CD14-positive monocyte (primary cell): Measurements from ENCODE around the gene SKA1. TPM values are rescaled to one million over a fixed set of nuclear protein-coding genes. Genes with fewer than 3 reads are reported as not detected.

Experiments
- DNase-seq, 3 donors: peaks; one replicate each; pipeline ENCODE4 v3.0.0-alpha.2; 2011 to 2022
- H2AFZ ChIP-seq: 2 replicates; pipeline ENCODE4 v1.6.0; 2012; ENCODE audit warnings: mild to moderate bottlenecking, low read depth, low read length, inconsistent platforms; ENCODE audit not compliant: insufficient read depth, poor library complexity, severe bottlenecking
- H3K27ac ChIP-seq, 2 donors: 1 replicate in 1 of 2; 2 replicates in 1 of 2; pipeline ENCODE4 v1.5.1; 2012 to 2013; ENCODE audit warnings: low read length in 2 of 2, control low read depth in 1 of 2, inconsistent platforms in 1 of 2, low read depth in 1 of 2, mild to moderate bottlenecking in 1 of 2
- H3K27me3 ChIP-seq, 2 donors: one replicate each; pipeline versions ENCODE4 v1.6.0 to v1.6.1; 2011 to 2013; ENCODE audit warnings: low read length in 2 of 2; ENCODE audit not compliant: control insufficient read depth in 2 of 2, insufficient read depth in 2 of 2
- H3K36me3 ChIP-seq, 2 donors: replicated peaks in 1 of 2; 1 replicate in 1 of 2; 2 replicates in 1 of 2; pipeline versions ENCODE4 v1.5.1 to v1.6.1; 2012 to 2013; ENCODE audit warnings: low read length in 2 of 2, control low read depth in 1 of 2, inconsistent platforms in 1 of 2, mild to moderate bottlenecking in 1 of 2; ENCODE audit not compliant: insufficient read depth in 2 of 2, control insufficient read depth in 1 of 2
- H3K4me1 ChIP-seq, 2 donors: 1 replicate in 1 of 2; 2 replicates in 1 of 2; pipeline versions ENCODE4 v1.5.1 to v1.6.1; 2012 to 2013; ENCODE audit warnings: low read length in 2 of 2, control low read depth in 1 of 2, inconsistent platforms in 1 of 2, mild to moderate bottlenecking in 1 of 2, moderate library complexity in 1 of 2; ENCODE audit not compliant: insufficient read depth in 2 of 2, control insufficient read depth in 1 of 2
- H3K4me2 ChIP-seq: replicated peaks from 2 replicates; pipeline ENCODE3; 2012; ENCODE audit warnings: low read length, moderate library complexity, mild to moderate bottlenecking; ENCODE audit not compliant: poor library complexity, severe bottlenecking; ENCODE audit errors: extremely low read depth
- H3K4me3 ChIP-seq, 3 experiments: fragments of 200-600 bp in 1 of 3; sonication (generic) in 1 of 3; replicated peaks in 1 of 3; 1 replicate in 2 of 3; 2 replicates in 1 of 3; pipeline ENCODE4 v1.5.1; 2011 to 2013; ENCODE audit warnings: low read length in 3 of 3, mild to moderate bottlenecking in 3 of 3, control low read depth in 2 of 3, low read depth in 2 of 3, inconsistent platforms in 1 of 3, moderate library complexity in 1 of 3
- H3K79me2 ChIP-seq: 2 replicates; pipeline ENCODE4 v1.6.0; 2012; ENCODE audit warnings: mild to moderate bottlenecking, control low read depth, inconsistent platforms, low read length, moderate library complexity; ENCODE audit not compliant: insufficient read depth
- H3K9ac ChIP-seq: 2 replicates; pipeline ENCODE4 v1.6.0; 2017; ENCODE audit warnings: low read length, mild to moderate bottlenecking; ENCODE audit not compliant: insufficient read depth, poor library complexity, severe bottlenecking
- H3K9me3 ChIP-seq, 2 donors: replicated peaks in 1 of 2; 1 replicate in 1 of 2; 2 replicates in 1 of 2; pipeline versions ENCODE4 v1.5.1 to v1.6.1; 2012 to 2013; ENCODE audit warnings: low read length in 2 of 2, control low read depth in 1 of 2; ENCODE audit not compliant: control insufficient read depth in 1 of 2, insufficient read depth in 1 of 2
- H4K20me1 ChIP-seq: 2 replicates; pipeline ENCODE4 v1.6.0; 2012; ENCODE audit warnings: mild to moderate bottlenecking, low read length, control low read depth, moderate library complexity; ENCODE audit not compliant: insufficient read depth
- H3K27ac Mint-ChIP-seq, 7 donors: one replicate each; pipeline ENCODE4 v1.8.0; 2020; ENCODE audit warnings: mild to moderate bottlenecking in 7 of 7, mixed read lengths in 7 of 7, moderate library complexity in 6 of 7, inconsistent platforms in 2 of 7
- H3K27me3 Mint-ChIP-seq, 3 donors: one replicate each; pipeline ENCODE4 v1.8.0; 2021 to 2022; ENCODE audit warnings: low read depth in 3 of 3, mild to moderate bottlenecking in 3 of 3, mixed read lengths in 3 of 3, moderate library complexity in 3 of 3, inconsistent platforms in 1 of 3
- H3K36me3 Mint-ChIP-seq, 2 donors: one replicate each; pipeline ENCODE4 v1.8.0; 2020; ENCODE audit warnings: mixed read lengths in 2 of 2, inconsistent platforms in 1 of 2, mild to moderate bottlenecking in 1 of 2
- H3K4me1 Mint-ChIP-seq: one replicate; pipeline ENCODE4 v1.8.0; 2020; ENCODE audit warnings: mild to moderate bottlenecking, mixed read lengths
- H3K4me3 Mint-ChIP-seq, 2 donors: one replicate each; pipeline ENCODE4 v1.8.0; 2020; ENCODE audit warnings: mild to moderate bottlenecking in 2 of 2, mixed read lengths in 2 of 2, moderate library complexity in 1 of 2
- H3K9me3 Mint-ChIP-seq, 7 donors: one replicate each; pipeline ENCODE4 v1.8.0; 2020 to 2022; ENCODE audit warnings: mixed read lengths in 7 of 7, mild to moderate bottlenecking in 6 of 7, moderate library complexity in 6 of 7, inconsistent platforms in 2 of 7
- CTCF ChIP-seq: fragments of 200-600 bp; IDR thresholded peaks from one replicate; pipeline ENCODE4 v1.8.0; 2022; ENCODE audit warnings: antibody characterized with exemption, mild to moderate bottlenecking
- WGBS: methylation state at CpG from one replicate; pipeline ENCODE4 v1.1.5; 2013; ENCODE audit warnings: missing lambda C conversion rate; ENCODE audit not compliant: insufficient coverage; 5-methylcytosine and 5-hydroxymethylcytosine counted together
- intact Hi-C, 2 donors: fragments of 100-400 bp; cut with micrococcal nuclease; formaldehyde crosslinking; loops; one replicate each; pipeline versions ENCODE4 v1.15.0 to v1.15.1; 2023
- polyA plus RNA-seq, 3 donors: library from polyadenylated mRNA; depleted of rRNA in 1 of 3; unstranded in 2 of 3; stranded (reverse) in 1 of 3; fragments of 300-500 nt in 2 of 3; fragments of >200 nt in 1 of 3; fragmentation: Illumina TruSeq in 2 of 3; gene quantifications; 1 replicate in 2 of 3; 2 replicates in 1 of 3; pipeline ENCODE4 v1.2.3, GENCODE V29; 2012 to 2021

The SKA1 gene
- polyA plus RNA-seq, 3 donors: 0.17 TPM; not detected in 2

DNA sequence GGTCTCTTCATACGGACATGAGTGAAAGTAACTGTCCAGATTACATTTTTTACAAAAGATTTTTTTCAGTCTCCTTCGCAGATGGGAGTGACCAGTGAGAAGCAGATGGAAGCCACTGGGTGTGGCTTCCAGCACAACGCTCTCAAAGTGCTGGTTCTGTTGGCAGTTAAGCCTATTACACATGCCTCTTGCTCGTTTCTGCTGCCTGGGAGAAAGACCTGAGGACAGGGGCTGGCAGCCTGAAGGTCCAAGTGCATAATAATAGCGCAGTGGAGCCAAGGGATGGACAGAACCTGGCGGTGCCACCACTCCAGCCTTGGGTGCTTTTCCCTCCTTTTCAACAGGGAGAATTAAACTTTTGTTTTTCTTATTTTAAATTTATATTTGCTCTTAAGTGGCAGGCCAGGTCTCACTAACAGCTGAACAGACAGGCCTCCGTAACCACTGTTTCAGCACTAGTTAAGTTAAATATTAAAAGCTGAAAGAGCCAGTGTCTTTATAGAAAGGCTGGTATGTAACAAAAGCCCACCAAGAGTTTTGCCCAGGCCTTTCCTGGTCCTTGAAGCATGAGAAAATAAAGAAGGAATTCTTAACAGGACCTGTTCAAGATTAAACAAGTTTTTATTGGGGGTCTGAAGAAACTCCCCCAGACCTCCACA is 1.2 kb upstream of the SKA1 start:
- no peaks in the 10 kb centered on the region for H4K20me1 ChIP-seq
- peaks cover 29% of the 10 kb centered on the region for H3K79me2 ChIP-seq
- H3K4me3 ChIP-seq: no peak overlapping the region
- TF ChIP-seq CTCF: no peak
- Mint-ChIP-seq H3K9me3 (peaks cover 19 to 38% (median 28%) of the 10 kb centered on the region in 7 donors), H3K27me3 (peaks cover 0 to 7% (median 3%) of the 10 kb centered on the region in 3 donors), H3K27ac (peak overlapping the region in 4 of 7 donors; percentile 88 to 94 (median 90)), H3K4me1 (peaks cover 12% of the 10 kb centered on the region), H3K36me3 (peaks cover 0 to 3% of the 10 kb centered on the region in 2 donors), H3K4me3 (no peak overlapping the region)
- H3K36me3 ChIP-seq: peaks cover 0 to 12% of the 10 kb centered on the region in 2 donors
- H2AFZ ChIP-seq: peak overlapping the region; percentile 95
- H3K27me3 ChIP-seq: peaks cover 0 to 4% of the 10 kb centered on the region in 2 donors
- H3K4me1 ChIP-seq: peaks cover 12 to 17% of the 10 kb centered on the region in 2 donors
- intact Hi-C loops: loop anchor here in 1 of 2 donors (10.0 kb wide), 1 partner anchor 889 kb away; the partner anchor contains the start of gene C18orf32
- peaks cover 9 to 16% of the 10 kb centered on the region in 2 donors for H3K9me3 ChIP-seq
- DNase-seq: no peak
- H3K9ac ChIP-seq: no peak overlapping the region
- WGBS: 100% methylated on average over 3 of the region's 7 CpGs
- H3K27ac ChIP-seq: peak overlapping the region in 1 of 2 donors; percentile 84
- no peak overlapping the region for H3K4me2 ChIP-seq

DNA sequence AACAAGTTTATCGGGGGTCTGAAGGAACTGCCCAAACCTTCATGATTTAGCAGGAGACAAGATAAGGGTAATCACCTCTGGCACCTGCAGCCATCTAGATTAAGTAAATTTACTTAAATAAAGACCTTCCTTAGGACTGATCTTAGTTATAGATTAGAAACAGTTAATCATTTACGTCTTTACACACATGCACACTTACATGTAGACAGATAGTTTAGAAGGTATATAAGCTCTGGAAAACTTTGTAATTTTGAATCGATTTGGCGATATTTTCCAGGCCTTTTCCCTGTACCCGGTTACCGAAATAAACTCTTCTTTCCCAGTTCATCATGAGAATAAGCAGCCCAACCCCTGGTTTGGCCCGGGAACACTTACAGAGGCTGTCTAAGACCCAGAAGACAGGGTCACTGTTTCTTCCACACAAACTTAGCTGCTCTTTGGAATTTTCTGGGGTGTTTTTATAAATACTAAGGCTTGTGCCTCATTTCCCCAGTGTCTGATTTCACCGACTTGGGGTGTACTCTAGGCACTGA is 560 bp upstream of the SKA1 start:
- WGBS: 60% methylated on average over 2 of the region's 8 CpGs
- peaks cover 0 to 4% of the 10 kb centered on the region in 2 donors for H3K27me3 ChIP-seq
- H3K27me3 Mint-ChIP-seq: peaks cover 0 to 7% (median 3%) of the 10 kb centered on the region in 3 donors
- peak overlapping the region; percentile 98 for H3K4me2 ChIP-seq
- no peak for DNase-seq
- H3K27ac Mint-ChIP-seq: peak overlapping the region; percentile 88 to 95 (median 92)
- H3K4me3 Mint-ChIP-seq: peak overlapping the region; percentile 66 to 84
- H3K4me3 ChIP-seq: peak overlapping the region in 2 of 3 experiments; percentile 6 to 87
- H3K9me3 Mint-ChIP-seq: peaks cover 16 to 32% (median 22%) of the 10 kb centered on the region in 7 donors
- H3K4me1 Mint-ChIP-seq: peaks cover 12% of the 10 kb centered on the region
- no peaks in the 10 kb centered on the region for H4K20me1 ChIP-seq
- H3K4me1 ChIP-seq: peaks cover 12 to 17% of the 10 kb centered on the region in 2 donors
- intact Hi-C loops: loop anchor here in 1 of 2 donors (10.0 kb wide), 1 partner anchor 889 kb away; the partner anchor contains the start of gene C18orf32
- H3K9ac ChIP-seq: peak overlapping the region; percentile 57
- H3K36me3 Mint-ChIP-seq: peaks cover 3 to 6% of the 10 kb centered on the region in 2 donors
- H3K79me2 ChIP-seq: peaks cover 29% of the 10 kb centered on the region
- H3K9me3 ChIP-seq: peaks cover 9 to 13% of the 10 kb centered on the region in 2 donors
- H2AFZ ChIP-seq: peak overlapping the region; percentile 95
- peak overlapping the region; percentile 60 to 84 for H3K27ac ChIP-seq
- TF ChIP-seq CTCF: no peak
- peaks cover 0 to 18% of the 10 kb centered on the region in 2 donors for H3K36me3 ChIP-seq
